C4-2B (cell line): ENCODE measurements around the gene MMD.

Source experiments
- ZFX ChIP-seq: fragments of 450-650 bp; IDR thresholded peaks from 2 replicates; pipeline ENCODE4 v1.6.1; 2017
- TF ChIP-seq, protein P1 (sequence below): fragments of 450-650 bp; conservative IDR thresholded peaks from 2 replicates; pipeline ENCODE4 v1.5.1; 2017; ENCODE audit warnings: mild to moderate bottlenecking

DNA sequence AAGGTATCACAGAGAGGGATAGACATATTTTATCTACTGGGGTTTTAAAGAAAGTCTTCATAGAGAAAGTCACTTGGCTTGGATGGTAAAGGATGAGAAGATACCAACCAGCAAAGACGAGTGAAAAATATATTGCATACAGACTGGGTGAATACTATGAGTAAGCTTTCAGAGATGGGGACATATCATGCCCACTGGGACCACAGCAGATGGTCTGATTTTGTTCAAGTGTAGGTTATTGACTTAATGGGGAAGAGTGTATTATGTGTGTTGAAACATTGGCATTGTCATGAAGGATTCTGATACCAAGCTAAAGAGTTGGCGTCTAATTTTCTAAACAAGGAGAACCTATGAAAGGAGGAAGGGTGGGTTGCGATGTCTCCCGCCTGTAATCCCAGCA is 13.8 kb upstream of the MMD start:
- TF ChIP-seq, protein P1, sequence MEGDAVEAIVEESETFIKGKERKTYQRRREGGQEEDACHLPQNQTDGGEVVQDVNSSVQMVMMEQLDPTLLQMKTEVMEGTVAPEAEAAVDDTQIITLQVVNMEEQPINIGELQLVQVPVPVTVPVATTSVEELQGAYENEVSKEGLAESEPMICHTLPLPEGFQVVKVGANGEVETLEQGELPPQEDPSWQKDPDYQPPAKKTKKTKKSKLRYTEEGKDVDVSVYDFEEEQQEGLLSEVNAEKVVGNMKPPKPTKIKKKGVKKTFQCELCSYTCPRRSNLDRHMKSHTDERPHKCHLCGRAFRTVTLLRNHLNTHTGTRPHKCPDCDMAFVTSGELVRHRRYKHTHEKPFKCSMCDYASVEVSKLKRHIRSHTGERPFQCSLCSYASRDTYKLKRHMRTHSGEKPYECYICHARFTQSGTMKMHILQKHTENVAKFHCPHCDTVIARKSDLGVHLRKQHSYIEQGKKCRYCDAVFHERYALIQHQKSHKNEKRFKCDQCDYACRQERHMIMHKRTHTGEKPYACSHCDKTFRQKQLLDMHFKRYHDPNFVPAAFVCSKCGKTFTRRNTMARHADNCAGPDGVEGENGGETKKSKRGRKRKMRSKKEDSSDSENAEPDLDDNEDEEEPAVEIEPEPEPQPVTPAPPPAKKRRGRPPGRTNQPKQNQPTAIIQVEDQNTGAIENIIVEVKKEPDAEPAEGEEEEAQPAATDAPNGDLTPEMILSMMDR, result no peak
- no peak for TF ChIP-seq ZFX
